Measurements from ENCODE around the gene LHCGR.
A peak's percentile ranks its signal among the peaks of the same experiment; 100 is the strongest.
"Not testable (repeated sequence)": the region's sequence is repeated elsewhere in the genome, so short reads cannot be mapped to it uniquely, and the experiment has no call there.

LHCGR gene

DNA sequence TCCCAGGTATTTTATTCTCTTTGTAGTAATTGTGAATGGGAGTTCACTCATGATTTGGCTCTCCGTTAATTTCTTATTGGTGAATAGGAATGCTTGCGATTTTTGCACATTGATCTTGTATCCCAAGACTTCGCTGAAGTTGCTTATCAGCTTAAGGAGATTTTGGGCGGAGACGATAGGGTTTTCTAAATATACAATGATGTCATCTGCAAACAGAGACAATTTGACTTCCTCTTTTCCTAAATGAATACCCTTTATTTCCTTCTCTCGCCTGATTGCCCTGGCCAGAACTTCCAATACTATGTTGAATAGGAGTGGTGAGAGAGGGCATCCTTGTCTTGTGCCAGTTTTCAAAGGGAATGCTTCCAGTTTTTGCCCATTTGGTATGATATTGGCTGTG is 51.9 kb downstream of the LHCGR start:
- DNase-seq, result not testable (repeated sequence)

DNA sequence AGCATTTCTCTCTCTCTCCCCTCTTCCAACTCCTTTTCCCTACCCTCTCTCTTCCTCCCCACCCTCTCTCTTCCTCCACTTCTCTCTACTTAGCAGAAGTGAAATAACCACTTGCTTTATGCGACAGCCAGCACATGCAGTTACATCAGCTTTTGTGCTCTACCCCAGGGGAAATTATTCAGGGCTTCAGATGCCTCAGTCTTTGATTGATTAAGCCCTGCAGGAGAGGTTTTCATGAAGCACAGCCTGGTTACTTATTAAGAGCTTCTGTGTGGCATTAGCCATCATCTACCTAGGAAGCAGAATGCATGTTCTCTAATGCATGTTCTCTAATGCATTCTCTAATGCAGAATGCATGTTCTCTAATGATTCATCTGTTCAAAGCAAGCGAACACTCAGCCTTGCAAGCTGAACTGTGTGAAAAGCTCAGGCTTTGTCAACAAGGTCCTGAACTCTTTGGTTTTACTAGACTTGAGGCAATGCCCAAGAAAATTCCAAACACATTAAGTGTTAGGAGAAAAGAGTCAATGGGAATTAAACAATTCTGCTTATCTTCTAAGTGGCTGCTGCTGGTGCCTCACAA is 56.1 kb downstream of the LHCGR start:
- DNase-seq, result no peak

DNA sequence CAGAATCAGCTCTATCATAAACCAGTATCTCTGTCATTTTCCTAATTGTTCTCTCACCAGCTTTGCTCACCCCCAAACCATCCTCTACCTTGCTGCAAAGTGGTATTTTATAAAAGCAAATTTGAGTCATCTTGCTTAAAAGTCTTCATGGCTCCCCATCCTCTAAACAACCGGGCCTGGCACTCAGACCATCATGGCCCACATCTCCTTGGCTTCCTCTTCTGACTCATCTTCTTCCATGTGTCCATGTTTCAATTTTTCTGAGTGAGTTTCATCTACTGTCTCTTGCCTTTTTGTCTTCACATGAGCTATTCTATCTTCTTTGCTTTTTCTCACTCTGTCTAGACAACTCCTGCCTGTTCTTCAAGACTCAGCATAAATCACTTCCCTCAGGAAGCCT is 58.6 kb downstream of the LHCGR start:
- no peak for DNase-seq

DNA sequence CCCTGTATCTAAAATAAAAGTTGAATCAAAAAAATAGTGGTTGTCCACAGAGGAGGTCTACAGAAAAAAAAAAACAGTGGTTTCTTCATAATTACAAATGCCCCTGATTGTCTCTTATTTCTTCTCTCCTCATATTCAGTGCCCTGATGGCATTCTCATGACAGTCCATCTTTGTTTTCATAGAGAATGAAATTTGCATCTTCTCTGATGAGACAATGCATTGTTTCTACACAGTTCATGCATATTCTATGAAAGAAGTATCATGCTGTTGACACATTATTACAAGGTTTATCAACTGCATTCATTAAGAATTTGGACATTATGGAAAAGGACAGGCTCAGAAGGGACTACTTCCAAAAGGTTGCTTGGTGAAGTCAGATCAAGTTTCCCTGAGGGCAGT is 59.5 kb downstream of the LHCGR start:
- peak; percentile 62 for DNase-seq

DNA sequence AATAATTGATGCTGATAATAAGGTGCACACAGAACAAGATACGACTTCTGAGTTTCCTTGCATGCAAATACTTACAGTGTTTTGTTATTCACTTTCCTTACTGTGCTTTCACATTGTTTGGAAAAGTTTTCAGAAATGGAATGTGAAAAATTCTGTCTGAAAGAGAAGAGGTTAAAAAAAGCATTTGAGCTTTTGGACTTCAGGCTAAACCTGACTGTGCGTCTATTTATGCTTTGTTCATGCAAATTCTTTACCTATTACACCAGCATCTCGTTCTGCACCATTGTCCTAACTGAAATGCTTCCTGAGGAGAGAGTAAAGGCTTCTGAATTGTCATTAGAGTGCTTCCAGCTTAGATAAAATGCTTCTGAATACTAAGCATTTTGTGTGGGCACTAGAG is 61.4 kb downstream of the LHCGR start:
- no peak for DNase-seq

DNA sequence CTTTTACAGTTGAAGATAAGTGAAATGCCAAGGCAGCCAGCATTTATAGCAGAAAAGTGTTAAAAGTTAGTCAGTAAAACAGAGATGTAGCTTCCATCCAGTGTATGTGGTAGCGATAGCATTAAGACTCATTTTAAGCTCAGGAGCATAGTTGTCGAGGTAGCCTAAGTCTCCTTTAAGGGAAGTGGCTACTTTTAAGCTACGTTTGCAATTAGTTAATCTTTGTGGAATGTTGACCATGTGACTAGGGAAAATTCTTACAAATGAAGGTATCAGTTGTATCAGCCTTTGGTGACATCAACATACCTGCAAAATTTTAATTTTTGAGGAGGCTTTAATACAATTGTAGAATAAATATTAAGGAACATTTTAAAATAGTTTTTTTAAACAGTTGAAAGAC is 61.9 kb downstream of the LHCGR start:
- no peak for DNase-seq

DNA sequence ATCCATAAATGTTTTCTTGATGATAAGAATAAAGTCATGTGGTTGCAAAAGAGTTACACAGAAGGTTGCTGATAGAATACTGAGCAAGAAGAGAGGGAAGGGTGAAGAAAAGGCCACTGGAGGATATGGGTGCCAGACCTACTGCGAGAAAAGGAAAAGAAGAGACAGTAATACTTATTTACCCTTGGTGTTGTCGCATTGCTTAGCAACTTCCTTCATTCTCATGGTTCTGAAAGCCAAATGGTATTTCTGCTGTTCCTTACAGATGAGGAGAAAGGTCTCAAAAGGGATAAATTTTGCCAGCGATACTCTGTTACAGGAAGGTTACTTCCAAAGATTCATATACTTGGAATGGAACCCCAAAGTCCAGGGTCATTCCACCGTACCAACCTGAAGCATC is 62.5 kb downstream of the LHCGR start:
- no peak for DNase-seq

DNA sequence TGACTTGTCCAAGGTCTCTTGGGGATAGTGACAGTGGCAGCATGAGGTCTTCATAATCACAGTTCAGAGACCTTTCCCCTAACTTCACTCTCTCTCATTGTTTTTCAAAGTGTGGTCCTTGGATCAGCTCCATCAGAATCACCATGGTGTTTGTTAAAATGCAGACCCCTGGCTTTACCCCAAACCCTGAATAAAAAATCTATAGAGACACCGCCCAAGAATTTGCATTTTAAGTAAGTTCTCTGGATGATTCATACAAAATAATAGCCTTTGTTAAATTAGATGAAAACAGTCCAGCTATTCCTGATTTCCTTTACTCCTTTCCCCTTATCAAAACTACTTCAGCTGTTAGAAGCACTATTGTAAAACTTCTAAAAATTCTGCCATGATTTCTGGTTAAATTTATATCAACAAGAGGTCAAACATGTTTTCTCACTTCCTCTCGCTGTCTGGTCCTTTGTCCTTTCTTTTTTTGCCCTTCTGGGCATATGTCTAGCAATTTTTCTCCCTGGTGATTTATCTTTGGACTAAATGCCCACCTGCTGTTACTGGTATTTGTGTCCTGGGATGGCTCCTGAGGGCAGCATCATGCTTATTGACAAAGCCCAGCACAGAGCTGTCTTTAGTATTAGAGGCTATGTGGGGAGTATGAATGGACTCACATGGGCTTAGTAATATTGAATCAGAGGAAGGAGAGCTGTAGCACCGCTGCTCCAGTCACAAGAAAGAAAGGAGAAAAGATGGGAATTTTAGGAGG is 63.4 kb downstream of the LHCGR start:
- no peak for DNase-seq

DNA sequence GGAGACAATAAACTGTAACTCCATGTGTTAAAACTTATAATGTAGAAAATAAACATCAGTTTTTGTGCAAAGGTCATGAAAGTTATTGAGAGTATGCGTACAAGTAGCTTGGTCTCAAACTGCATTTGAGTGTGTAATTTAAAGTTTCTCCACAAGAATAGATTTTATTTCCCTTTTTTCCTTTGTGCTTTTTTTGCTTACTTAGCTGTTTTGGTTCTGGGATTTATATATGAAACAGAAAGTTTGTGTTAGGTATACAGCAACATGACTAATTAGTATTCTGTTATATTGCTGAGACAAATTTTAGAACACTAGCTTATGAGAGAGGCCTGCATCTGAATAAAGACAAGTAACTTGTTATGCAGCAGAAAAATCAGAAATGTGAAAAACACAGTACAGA is 70.4 kb downstream of the LHCGR start:
- no peak for DNase-seq

DNA sequence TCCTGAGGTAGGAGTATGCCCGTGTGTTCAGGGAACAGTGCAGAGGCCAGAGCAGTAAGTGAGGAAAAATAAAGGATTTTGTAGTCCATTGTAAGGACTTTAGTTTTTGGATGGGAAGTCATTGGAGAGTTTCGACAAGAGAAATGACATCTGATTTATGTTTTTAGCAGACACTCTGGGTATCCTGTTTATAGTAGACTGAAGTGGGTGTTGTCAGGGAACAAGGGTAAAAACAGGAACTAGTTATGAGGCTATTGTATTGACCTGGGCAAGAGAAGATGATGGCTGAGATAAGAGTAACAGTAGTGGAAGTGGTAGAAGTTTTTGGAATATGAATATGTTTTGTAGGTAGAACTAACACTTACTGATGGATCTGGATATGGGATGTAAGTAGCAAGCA is 78.1 kb downstream of the LHCGR start:
- DNase-seq, result no peak

DNA sequence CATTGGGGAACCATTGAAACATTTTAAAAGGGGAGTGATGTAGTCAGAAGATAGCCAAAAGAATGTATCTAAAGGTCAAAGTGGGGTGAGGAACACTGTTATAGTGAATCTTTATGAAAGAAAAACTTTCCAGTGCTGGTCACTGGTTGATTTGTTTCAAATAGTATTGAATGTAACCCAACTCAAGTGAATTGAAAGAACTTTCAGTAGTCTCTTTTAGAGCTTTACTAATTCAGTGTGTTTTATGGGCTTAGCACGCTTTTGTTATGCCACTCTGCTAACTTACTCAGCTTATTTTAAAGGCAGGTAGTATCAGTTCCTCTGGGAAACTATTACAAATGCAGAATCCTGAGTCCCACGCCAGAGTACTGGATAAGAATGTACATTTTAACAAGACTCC is 80.6 kb downstream of the LHCGR start:
- DNase-seq, result no peak

DNA sequence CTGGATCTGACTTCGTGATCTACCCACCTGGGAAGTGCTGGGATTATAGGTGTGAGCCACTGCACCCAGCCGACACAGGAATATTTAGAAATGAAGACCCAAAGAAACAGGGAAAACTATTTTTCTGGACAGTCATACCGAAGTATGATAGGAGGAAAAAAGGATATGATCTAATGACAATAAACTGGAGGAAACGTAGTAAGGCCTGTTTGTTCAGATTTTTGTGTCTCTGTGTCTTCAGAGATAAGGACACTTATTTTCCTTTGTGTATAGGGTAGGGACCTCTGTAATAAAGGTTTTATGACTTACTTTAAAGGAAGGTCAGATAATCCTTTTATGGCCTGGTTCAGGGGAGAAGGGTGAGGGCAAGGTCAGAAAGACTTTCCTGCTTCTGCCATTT is 81.9 kb downstream of the LHCGR start:
- no peak for DNase-seq

DNA sequence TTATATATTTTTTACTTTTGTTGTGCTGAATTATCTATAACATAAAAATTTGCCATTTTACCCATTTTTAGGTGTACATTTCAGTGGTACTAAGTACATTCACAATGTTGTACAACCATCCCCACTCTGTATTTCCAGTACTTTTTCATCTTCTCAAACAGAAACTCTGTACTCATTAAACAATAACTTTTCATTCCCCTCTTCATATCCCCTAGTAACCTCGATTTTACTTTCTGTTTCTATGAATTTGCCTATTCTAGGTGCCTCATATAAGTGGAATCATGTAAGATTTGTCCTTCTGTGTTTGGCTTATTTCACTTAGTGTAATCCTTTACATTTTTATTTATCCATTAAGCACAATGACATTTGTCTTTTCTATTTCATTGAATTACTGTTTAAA is 86.5 kb downstream of the LHCGR start:
- DNase-seq, result no peak

DNA sequence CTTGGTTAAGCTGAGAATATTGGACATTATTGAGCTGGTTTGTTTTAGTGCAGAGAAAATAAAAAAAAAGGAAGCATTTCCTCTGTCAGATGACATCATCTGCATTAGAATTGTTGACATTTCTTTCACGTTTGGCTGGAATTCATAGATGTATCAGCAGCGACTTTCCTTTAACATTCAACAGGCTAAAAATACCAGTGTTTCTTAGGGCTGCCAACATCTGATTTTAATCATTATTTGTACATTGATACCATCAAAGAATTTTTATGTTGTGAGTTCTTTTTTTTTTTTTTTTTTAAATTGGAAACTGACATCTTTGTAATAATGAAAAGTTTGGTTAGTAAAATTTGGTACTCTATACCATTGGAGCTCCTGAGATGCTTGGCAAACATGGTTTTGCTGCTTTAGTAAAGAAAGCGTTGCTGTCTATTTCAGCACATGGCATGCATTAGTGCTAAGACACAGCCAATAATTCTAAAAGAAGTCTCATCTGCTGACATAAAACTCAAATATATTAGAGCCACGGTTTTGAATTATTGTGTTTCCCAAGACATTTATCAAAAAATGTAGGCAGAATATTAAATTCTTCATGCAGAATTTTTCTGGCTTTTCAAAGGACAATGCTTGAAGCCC is 104.2 kb downstream of the LHCGR start:
- DNase-seq, result no peak

DNA sequence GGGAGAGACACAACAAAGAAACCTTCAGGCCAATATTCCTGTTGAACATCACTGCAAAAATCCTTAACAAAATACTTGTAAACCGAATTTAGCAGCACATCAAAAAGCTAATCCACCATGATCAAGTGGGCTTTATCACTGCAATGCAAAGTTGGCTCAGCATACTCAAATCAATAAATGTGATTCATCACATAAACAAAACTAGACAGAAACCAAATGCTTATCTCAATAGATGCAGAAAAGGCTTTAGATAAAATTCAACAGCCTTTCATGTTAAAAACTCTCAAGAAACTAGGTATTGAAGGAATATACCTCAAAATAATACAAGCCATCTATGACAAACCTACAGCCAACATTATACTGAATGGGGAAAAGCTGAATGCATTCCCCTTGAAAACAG is 117.3 kb downstream of the LHCGR start:
- no peak for DNase-seq
